PC-3 (cell line): ENCODE measurements around the gene PTPRR.

ENCODE experiments used
- CTCF ChIP-seq: fragments of 300-600 bp; sonication (generic); conservative IDR thresholded peaks from 2 replicates; pipeline ENCODE4 v1.5.1; 2017; ENCODE audit warnings: antibody characterized with exemption, low read depth, mild to moderate bottlenecking, low read length
- EZH2 ChIP-seq: fragments of 300-600 bp; sonication (generic); IDR thresholded peaks from one replicate; pipeline ENCODE4 v1.6.1; 2017; ENCODE audit warnings: antibody characterized with exemption, mild to moderate bottlenecking, low read length; ENCODE audit not compliant: unreplicated experiment
- EZH2phosphoT487 ChIP-seq: fragments of 300-600 bp; sonication (generic); IDR thresholded peaks from 2 replicates; pipeline ENCODE4 v1.6.1; 2018; ENCODE audit warnings: mild to moderate bottlenecking, antibody characterized with exemption, low read length, borderline replicate concordance

- TF ChIP-seq CTCF = no peak
- TF ChIP-seq EZH2 = no peak
- TF ChIP-seq EZH2phosphoT487 = no peak
These were observed 198.7 kb downstream of the PTPRR start for GRCh38 chr12:70721656-70722357.
